Stomach (tissue), 9 donors: ENCODE measurements around the gene OR11L1. TPM values are rescaled to one million over a fixed set of nuclear protein-coding genes. Genes with fewer than 3 reads are reported as not detected.

Experiments used
- DNase-seq, 2 donors: peaks; one replicate each; pipeline versions ENCODE4 v3.0.0 to v3.0.0-alpha.2; 2013 to 2019
- H3K27ac ChIP-seq, 5 donors: fragments of 200-600 bp in 4 of 5; sonication (generic) in 4 of 5; one replicate each; pipeline ENCODE4 v1.5.1; 2013 to 2019; ENCODE audit warnings: mild to moderate bottlenecking in 1 of 5, moderate library complexity in 1 of 5
- H3K27me3 ChIP-seq, 3 donors: fragments of 200-600 bp; sonication (generic); one replicate each; pipeline ENCODE4 v1.5.1; 2017 to 2019; ENCODE audit warnings: mixed run types in 1 of 3
- H3K36me3 ChIP-seq, 4 donors: fragments of 200-600 bp; sonication (generic); 1 replicate in 3 of 4; 2 replicates in 1 of 4; pipeline ENCODE4 v1.5.1; 2016 to 2019
- H3K4me1 ChIP-seq, 4 donors: fragments of 200-600 bp; sonication (generic); one replicate each; pipeline ENCODE4 v1.5.1; 2016 to 2019
- H3K4me3 ChIP-seq, 4 donors: fragments of 200-600 bp; sonication (generic) in 3 of 4; one replicate each; pipeline ENCODE4 v1.5.1; 2016 to 2019; ENCODE audit warnings: mild to moderate bottlenecking in 1 of 4
- H3K9me3 ChIP-seq, 4 donors: fragments of 200-600 bp; sonication (generic); one replicate each; pipeline ENCODE4 v1.5.1; 2016 to 2019
- EP300 ChIP-seq: sonication (generic); formaldehyde crosslinking; IDR thresholded peaks from one replicate; pipeline ENCODE4 v1.6.1; 2017; ENCODE audit warnings: antibody characterized with exemption
- POLR2A ChIP-seq, 4 donors: fragments of 450-650 bp; IDR thresholded peaks; one replicate each; pipeline ENCODE4 v1.6.1; 2016; ENCODE audit warnings: antibody characterized with exemption in 4 of 4, control low read depth in 2 of 4, mild to moderate bottlenecking in 1 of 4, moderate library complexity in 1 of 4
- POLR2AphosphoS5 ChIP-seq, 3 donors: sonication (generic); formaldehyde crosslinking; IDR thresholded peaks; one replicate each; pipeline ENCODE4 v1.6.1; 2016; ENCODE audit warnings: antibody characterized with exemption in 3 of 3
- WGBS, 5 donors: extraction: QIAGEN DNeasy Blood & Tissue Kit in 3 of 5; methylation state at CpG; one replicate each; pipeline versions ENCODE4 v1.1.5 to v1.1.7; 2013 to 2018; 5-methylcytosine and 5-hydroxymethylcytosine counted together
- intact Hi-C: fragments of 100-400 bp; cut with DNase I; formaldehyde crosslinking; loops from one replicate; pipeline ENCODE4 v1.15.1; 2023; ENCODE audit warnings: low total_unique reads
- polyA plus RNA-seq, 3 donors: library from polyadenylated mRNA; stranded (reverse); fragments of 200-250 nt; gene quantifications; one replicate each; pipeline ENCODE4 v1.2.3, GENCODE V29; 2013
- total RNA-seq, 5 donors: library from RNA; depleted of rRNA; stranded (reverse); fragments of >200 nt; gene quantifications; one replicate each; pipeline versions ENCODE4 v1.1.0 to v1.2.3, GENCODE V29; 2014 to 2016
- TF ChIP-seq, protein P1 (sequence below), 7 experiments: fragments of 450-650 bp in 4 of 7; fragments of 200-600 bp in 3 of 7; sonication (generic) in 3 of 7; IDR thresholded peaks; one replicate each; pipeline ENCODE4 v1.5.1; 2016 to 2019; ENCODE audit warnings: antibody characterized with exemption in 7 of 7, control low read depth in 2 of 7, mild to moderate bottlenecking in 1 of 7
- donor health status: healthy with polysubstance abuse.
- donor health status: Bipolar disorder and iron deficiency.
- donor health status: healthy.

OR11L1 gene
- total and polyA plus RNA-seq, 8 donors: not detected

DNA sequence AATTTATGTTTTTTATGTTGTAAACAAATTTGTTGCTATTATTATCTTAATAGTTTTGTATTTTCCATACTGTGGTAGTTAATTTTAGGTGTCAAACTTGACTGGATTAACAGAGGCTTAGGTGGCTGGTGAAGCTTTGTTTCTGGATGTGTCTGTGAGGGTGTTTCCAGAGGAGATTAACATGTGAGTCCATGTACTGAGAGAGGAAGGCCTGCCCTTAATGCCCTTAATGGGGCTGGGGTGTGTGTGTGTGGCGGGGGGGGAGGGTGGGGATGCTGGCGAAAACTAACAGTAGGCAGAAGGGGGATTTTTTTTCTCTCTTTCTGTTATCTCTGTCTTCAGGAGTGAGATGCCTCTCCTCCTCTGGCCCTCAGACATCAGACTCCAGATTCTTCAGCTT is 19.6 kb downstream of the OR11L1 start:
- WGBS, 5 donors: 39 to 69% (median 56%) methylated on average over 2 of the region's 2 CpGs
- DNase-seq: no peak
- Histone ChIP-seq H3K9me3 (no peaks in the 10 kb centered on the region), H3K27me3 (no peaks in the 10 kb centered on the region), H3K27ac (no peak overlapping the region), H3K4me3 (no peak overlapping the region), H3K4me1 (no peaks in the 10 kb centered on the region), H3K36me3 (no peaks in the 10 kb centered on the region)
- intact Hi-C loops: no loop called here
- TF ChIP-seq POLR2AphosphoS5 (IDR thresholded peaks at IDR 0.05) (no peak), POLR2A (IDR thresholded peaks at IDR 0.05) (no peak), EP300 (no peak)
- TF ChIP-seq, protein P1, sequence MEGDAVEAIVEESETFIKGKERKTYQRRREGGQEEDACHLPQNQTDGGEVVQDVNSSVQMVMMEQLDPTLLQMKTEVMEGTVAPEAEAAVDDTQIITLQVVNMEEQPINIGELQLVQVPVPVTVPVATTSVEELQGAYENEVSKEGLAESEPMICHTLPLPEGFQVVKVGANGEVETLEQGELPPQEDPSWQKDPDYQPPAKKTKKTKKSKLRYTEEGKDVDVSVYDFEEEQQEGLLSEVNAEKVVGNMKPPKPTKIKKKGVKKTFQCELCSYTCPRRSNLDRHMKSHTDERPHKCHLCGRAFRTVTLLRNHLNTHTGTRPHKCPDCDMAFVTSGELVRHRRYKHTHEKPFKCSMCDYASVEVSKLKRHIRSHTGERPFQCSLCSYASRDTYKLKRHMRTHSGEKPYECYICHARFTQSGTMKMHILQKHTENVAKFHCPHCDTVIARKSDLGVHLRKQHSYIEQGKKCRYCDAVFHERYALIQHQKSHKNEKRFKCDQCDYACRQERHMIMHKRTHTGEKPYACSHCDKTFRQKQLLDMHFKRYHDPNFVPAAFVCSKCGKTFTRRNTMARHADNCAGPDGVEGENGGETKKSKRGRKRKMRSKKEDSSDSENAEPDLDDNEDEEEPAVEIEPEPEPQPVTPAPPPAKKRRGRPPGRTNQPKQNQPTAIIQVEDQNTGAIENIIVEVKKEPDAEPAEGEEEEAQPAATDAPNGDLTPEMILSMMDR (IDR thresholded peaks at IDR 0.05): no peak

DNA sequence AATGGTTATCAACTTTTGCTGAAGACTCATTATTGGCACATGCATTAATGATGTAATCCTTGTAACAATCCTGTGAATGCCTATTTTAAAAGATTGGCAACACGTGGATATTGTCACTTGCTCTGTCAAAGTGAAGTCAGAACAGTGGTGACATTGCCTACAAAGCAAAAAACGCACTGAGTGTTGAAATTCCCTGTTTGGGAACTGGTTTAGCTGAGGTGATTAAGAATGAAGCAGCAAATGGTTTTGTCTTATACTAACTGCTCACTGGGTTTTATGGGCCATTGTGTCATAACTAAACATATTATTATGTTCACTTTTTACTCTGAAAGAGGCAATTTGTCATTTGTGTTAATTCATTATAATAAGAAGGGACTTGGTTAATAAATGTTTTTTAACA is 29.1 kb downstream of the OR11L1 start:
- Histone ChIP-seq H3K36me3 (no peaks in the 10 kb centered on the region), H3K4me1 (no peaks in the 10 kb centered on the region), H3K9me3 (no peaks in the 10 kb centered on the region), H3K27ac (no peak overlapping the region), H3K27me3 (no peaks in the 10 kb centered on the region), H3K4me3 (no peak overlapping the region)
- 45 to 60% (median 50%) methylated on average over 2 of the region's 2 CpGs for WGBS, 5 donors
- no peak for DNase-seq
- intact Hi-C loops: no loop called here
- TF ChIP-seq POLR2AphosphoS5 (IDR thresholded peaks at IDR 0.05) (no peak), EP300 (no peak), POLR2A (IDR thresholded peaks at IDR 0.05) (no peak)
- TF ChIP-seq, protein P1 (IDR thresholded peaks at IDR 0.05): no peak

DNA sequence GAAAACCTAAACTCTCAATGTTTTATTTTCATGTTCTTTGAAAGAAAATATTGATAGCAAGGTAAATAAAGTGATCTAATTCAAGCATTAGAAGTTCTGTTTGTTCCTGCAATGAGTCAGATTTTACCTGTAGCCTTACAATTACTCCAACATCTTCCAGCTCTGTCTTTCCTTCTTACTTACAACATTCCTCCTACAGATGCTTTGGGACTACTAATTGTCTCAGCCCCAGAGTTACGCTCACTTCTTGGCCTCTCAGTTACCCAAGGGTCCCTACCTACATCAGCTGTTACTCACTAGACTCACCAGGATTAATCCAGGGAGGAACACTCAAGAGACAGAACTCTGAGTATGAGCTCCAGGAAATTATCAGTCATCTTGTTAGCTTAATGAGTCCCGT is 44.2 kb downstream of the OR11L1 start:
- Histone ChIP-seq H3K36me3 (no peaks in the 10 kb centered on the region), H3K27ac (no peak overlapping the region), H3K9me3 (peaks cover 0 to 10% (median 0%) of the 10 kb centered on the region in 4 donors), H3K4me1 (no peaks in the 10 kb centered on the region), H3K4me3 (no peak overlapping the region), H3K27me3 (no peaks in the 10 kb centered on the region)
- DNase-seq: no peak
- TF ChIP-seq EP300 (no peak), POLR2AphosphoS5 (IDR thresholded peaks at IDR 0.05) (no peak), POLR2A (IDR thresholded peaks at IDR 0.05) (no peak)
- TF ChIP-seq, protein P1 (IDR thresholded peaks at IDR 0.05): no peak
- 0 to 42% (median 31%) methylated on average over 2 of the region's 2 CpGs for WGBS, 5 donors
- intact Hi-C loops: no loop called here

Other genes starting within 250 kb of the OR11L1 start
- gene OR2G3, start 236.3 kb downstream of the OR11L1 start, total RNA-seq: not detected
- not detected for gene OR2G3, start 236.3 kb downstream of the OR11L1 start, polyA plus RNA-seq
- gene OR13G1, start 162.2 kb downstream of the OR11L1 start, total RNA-seq: not detected
- gene OR13G1, start 162.2 kb downstream of the OR11L1 start, polyA plus RNA-seq: not detected
- gene OR6F1, start 125.2 kb downstream of the OR11L1 start, total RNA-seq: not detected
- gene OR6F1, start 125.2 kb downstream of the OR11L1 start, polyA plus RNA-seq: not detected
- gene OR14K1, start 103.3 kb downstream of the OR11L1 start, total RNA-seq: not detected
- not detected for gene OR14K1, start 103.3 kb downstream of the OR11L1 start, polyA plus RNA-seq
- not detected for gene OR14A2, start 93.8 kb downstream of the OR11L1 start, total RNA-seq
- gene OR14A2, start 93.8 kb downstream of the OR11L1 start, polyA plus RNA-seq: not detected
- not detected for gene OR1C1, start 81.3 kb downstream of the OR11L1 start, total RNA-seq
- gene OR1C1, start 81.3 kb downstream of the OR11L1 start, polyA plus RNA-seq: not detected
- gene OR14A16, start 17.8 kb downstream of the OR11L1 start, total RNA-seq: not detected
- gene OR14A16, start 17.8 kb downstream of the OR11L1 start, polyA plus RNA-seq: not detected
- 1 to 10 TPM in 2 of 5 donors, under 1 TPM in 1, not detected in 2; under 0.01 to 2.0 (median 1.2) TPM for gene TRIM58, start 15.3 kb upstream of the OR11L1 start, total RNA-seq
- gene TRIM58, start 15.3 kb upstream of the OR11L1 start, polyA plus RNA-seq: under 1 TPM in 2 of 3 donors, not detected in 1; 0.10 to 0.19 TPM
- gene OR2W3, start 53.7 kb upstream of the OR11L1 start, total RNA-seq: under 1 TPM in 1 of 5 donors, not detected in 4; 0.92 TPM
- gene OR2W3, start 53.7 kb upstream of the OR11L1 start, polyA plus RNA-seq: under 1 TPM in 1 of 3 donors, not detected in 2; 0.13 TPM
- not detected for gene OR2T8, start 78.4 kb upstream of the OR11L1 start, total RNA-seq
- gene OR2T8, start 78.4 kb upstream of the OR11L1 start, polyA plus RNA-seq: not detected
- gene OR2AJ1, start 83.0 kb upstream of the OR11L1 start, total RNA-seq: 10 to 100 TPM in 1 of 5 donors, not detected in 4; 10.5 TPM
- gene OR2AJ1, start 83.0 kb upstream of the OR11L1 start, polyA plus RNA-seq: not detected
- gene OR2L8, start 107.0 kb upstream of the OR11L1 start, total RNA-seq: not detected
- not detected for gene OR2L8, start 107.0 kb upstream of the OR11L1 start, polyA plus RNA-seq
- gene OR2AK2, start 123.3 kb upstream of the OR11L1 start, total RNA-seq: not detected
- gene OR2AK2, start 123.3 kb upstream of the OR11L1 start, polyA plus RNA-seq: not detected
- not detected for gene OR2L5, start 171.8 kb upstream of the OR11L1 start, total RNA-seq
- gene OR2L5, start 171.8 kb upstream of the OR11L1 start, polyA plus RNA-seq: not detected
- not detected for gene OR2L2, start 188.2 kb upstream of the OR11L1 start, total RNA-seq
- not detected for gene OR2L2, start 188.2 kb upstream of the OR11L1 start, polyA plus RNA-seq
- not detected for gene OR2L3, start 204.9 kb upstream of the OR11L1 start, total RNA-seq
- gene OR2L3, start 204.9 kb upstream of the OR11L1 start, polyA plus RNA-seq: not detected